Thyroid gland (tissue), 4 donors: ENCODE results near the gene VAMP8. TPM values are rescaled to one million over a fixed set of nuclear protein-coding genes. Genes with fewer than 3 reads are reported as not detected.
"Not testable (repeated sequence)": the region's sequence is repeated elsewhere in the genome, so short reads cannot be mapped to it uniquely, and the experiment has no call there.

ENCODE experiments used
- DNase-seq, 2 donors: peaks; one replicate each; pipeline ENCODE4 v3.0.0-alpha.2; 2019
- H3K27ac ChIP-seq, 3 donors: fragments of 200-600 bp; sonication (generic); 1 replicate in 2 of 3; 2 replicates in 1 of 3; pipeline ENCODE4 v1.5.1; 2016 to 2019; ENCODE audit warnings: mild to moderate bottlenecking in 1 of 3, moderate library complexity in 1 of 3
- H3K27me3 ChIP-seq: fragments of 200-600 bp; sonication (generic); one replicate; pipeline ENCODE4 v1.5.1; 2019
- H3K36me3 ChIP-seq, 2 donors: fragments of 200-600 bp; sonication (generic); one replicate each; pipeline ENCODE4 v1.5.1; 2016 to 2019
- H3K4me1 ChIP-seq, 2 donors: fragments of 200-600 bp; sonication (generic); one replicate each; pipeline ENCODE4 v1.5.1; 2017 to 2019
- H3K4me3 ChIP-seq, 3 donors: fragments of 200-600 bp; sonication (generic); replicated peaks in 1 of 3; 1 replicate in 2 of 3; 2 replicates in 1 of 3; pipeline ENCODE4 v1.5.1; 2016; ENCODE audit warnings: mild to moderate bottlenecking in 1 of 3
- H3K9me3 ChIP-seq: fragments of 200-600 bp; sonication (generic); one replicate; pipeline ENCODE4 v1.5.1; 2017
- CTCF ChIP-seq, 6 experiments: fragments of 200-600 bp in 3 of 6; fragments of 450-650 bp in 3 of 6; sonication (generic) in 3 of 6; IDR thresholded peaks; one replicate each; pipeline ENCODE4 v1.5.1; 2016 to 2019; ENCODE audit warnings: antibody characterized with exemption in 6 of 6, mild to moderate bottlenecking in 2 of 6, inconsistent platforms in 1 of 6, moderate library complexity in 1 of 6
- POLR2A ChIP-seq, 2 donors: fragments of 450-650 bp; IDR thresholded peaks; one replicate each; pipeline ENCODE4 v1.6.1; 2017; ENCODE audit warnings: antibody characterized with exemption in 2 of 2, mild to moderate bottlenecking in 2 of 2, moderate library complexity in 1 of 2
- WGBS, 2 donors: methylation state at CpG; one replicate each; pipeline ENCODE4 v1.1.5; 2017; 5-methylcytosine and 5-hydroxymethylcytosine counted together
- intact Hi-C: fragments of 100-400 bp; cut with DNase I; formaldehyde crosslinking; loops from one replicate; pipeline ENCODE4 v1.15.1; 2023
- total RNA-seq, 4 donors: library from RNA; depleted of rRNA; stranded (reverse); fragments of >200 nt; gene quantifications; one replicate each; pipeline ENCODE4 v1.2.3, GENCODE V29; 2016

Gene VAMP8
- total RNA-seq, 4 donors from 2014 or later = 89.6 to 171 (median 121) TPM

DNA sequence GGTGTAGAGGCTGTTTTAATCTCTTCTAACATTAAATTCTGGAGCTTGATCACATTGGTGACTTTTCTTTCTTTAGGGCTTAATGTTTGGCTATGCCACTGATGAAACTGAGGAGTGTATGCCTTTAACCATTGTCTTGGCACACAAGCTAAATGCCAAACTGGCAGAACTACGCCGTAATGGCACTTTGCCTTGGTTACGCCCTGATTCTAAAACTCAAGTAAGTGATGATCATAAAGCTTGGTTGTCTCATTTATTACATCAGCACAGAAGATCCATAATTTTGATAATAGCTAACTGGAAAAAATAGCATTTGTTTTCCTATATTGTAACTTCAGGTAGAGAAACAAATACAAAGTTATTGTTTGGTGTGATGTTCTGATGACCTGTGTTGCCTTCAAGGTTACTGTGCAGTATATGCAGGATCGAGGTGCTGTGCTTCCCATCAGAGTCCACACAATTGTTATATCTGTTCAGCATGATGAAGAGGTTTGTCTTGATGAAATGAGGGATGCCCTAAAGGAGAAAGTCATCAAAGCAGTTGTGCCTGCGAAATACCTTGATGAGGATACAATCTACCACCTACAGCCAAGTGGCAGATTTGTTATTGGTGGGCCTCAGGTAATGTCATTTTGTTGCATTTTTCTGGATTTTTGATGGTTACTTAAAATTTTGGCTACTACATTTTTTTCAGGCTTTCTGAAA, 35.5 kb upstream of the VAMP8 start:
- H3K9me3 ChIP-seq = no peaks in the 10 kb centered on the region
- 45 to 52% methylated on average over 5 of the region's 5 CpGs for WGBS, 2 donors
- H3K27me3 ChIP-seq = no peaks in the 10 kb centered on the region
- peak overlapping the region; percentile 97 to 100 (median 98) for H3K27ac ChIP-seq
- no peak for TF ChIP-seq POLR2A (IDR thresholded peaks at IDR 0.05)
- TF ChIP-seq CTCF (IDR thresholded peaks at IDR 0.05) = no peak
- peak overlapping the region in 1 of 3 donors; percentile 94 for H3K4me3 ChIP-seq
- peaks cover 31 to 35% of the 10 kb centered on the region in 2 donors for H3K4me1 ChIP-seq
- intact Hi-C loops = loop anchor here (10.0 kb wide), 1 partner anchor 217 kb away; the partner anchor contains the start of gene TGOLN2
- H3K36me3 ChIP-seq = peaks cover 54 to 60% of the 10 kb centered on the region in 2 donors
- DNase-seq = peak; percentile 23 to 39

DNA sequence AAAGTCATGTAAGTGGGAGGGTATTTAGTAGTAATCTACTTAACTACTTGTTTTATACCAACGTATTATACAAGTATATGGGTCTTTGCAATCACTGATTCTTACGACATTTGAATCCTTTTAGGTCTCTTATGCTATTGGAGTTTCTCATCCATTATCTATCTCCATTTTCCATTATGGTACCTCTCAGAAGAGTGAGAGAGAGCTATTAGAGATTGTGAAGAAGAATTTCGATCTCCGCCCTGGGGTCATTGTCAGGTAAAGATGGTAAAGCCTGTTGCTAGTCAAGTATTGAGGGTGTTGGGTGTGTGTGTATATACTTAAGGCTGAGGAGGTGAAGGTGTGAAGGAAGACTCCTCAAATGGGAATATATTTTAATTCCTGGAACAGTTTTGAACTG, 34.6 kb upstream of the VAMP8 start:
- intact Hi-C loops = loop anchor here (10.0 kb wide), 1 partner anchor 218 kb away; the partner anchor contains the start of gene TGOLN2
- peaks cover 25 to 28% of the 10 kb centered on the region in 2 donors for H3K4me1 ChIP-seq
- TF ChIP-seq CTCF (IDR thresholded peaks at IDR 0.05) (no peak), POLR2A (IDR thresholded peaks at IDR 0.05) (no peak)
- WGBS, 2 donors = 85 to 88% methylated on average over 4 of the region's 4 CpGs
- no peaks in the 10 kb centered on the region for H3K27me3 ChIP-seq
- H3K4me3 ChIP-seq = no peak overlapping the region
- peak overlapping the region in 2 of 3 donors; percentile 28 to 100 for H3K27ac ChIP-seq
- peaks cover 54 to 60% of the 10 kb centered on the region in 2 donors for H3K36me3 ChIP-seq
- no peak for DNase-seq
- no peaks in the 10 kb centered on the region for H3K9me3 ChIP-seq

DNA sequence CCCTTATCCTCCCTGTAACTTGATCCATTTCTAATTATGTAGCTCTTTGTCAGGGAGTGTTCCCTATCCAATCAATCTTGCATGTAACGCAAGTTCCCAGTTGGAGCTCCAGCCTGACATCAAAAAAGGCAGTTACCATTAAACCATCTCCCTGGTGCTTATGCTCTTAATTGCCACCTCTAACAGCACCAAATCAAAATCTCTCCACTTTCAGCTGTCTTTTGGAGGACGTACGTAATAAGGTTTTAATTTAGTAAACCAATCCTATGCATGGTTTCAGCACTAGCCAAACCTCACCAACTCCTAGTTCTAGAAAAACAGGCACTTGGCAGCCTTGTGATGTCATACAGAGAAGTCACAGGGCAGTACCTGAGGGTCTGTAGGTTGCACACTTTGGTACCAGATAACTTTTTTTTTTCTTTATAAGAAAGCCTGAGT, 33.1 kb upstream of the VAMP8 start:
- H3K4me3 ChIP-seq, H3K27me3 ChIP-seq, H3K9me3 ChIP-seq, DNase-seq: not testable (repeated sequence)
- Histone ChIP-seq H3K36me3 (peaks cover 54 to 60% of the 10 kb centered on the region in 2 donors), H3K27ac (peak overlapping the region in 1 of 3 donors; percentile 41), H3K4me1 (peaks cover 25 to 28% of the 10 kb centered on the region in 2 donors)
- 83 to 93% methylated on average over 3 of the region's 3 CpGs for WGBS, 2 donors
- intact Hi-C loops = loop anchor here (10.0 kb wide), 1 partner anchor 219 kb away; the partner anchor contains the start of gene TGOLN2

DNA sequence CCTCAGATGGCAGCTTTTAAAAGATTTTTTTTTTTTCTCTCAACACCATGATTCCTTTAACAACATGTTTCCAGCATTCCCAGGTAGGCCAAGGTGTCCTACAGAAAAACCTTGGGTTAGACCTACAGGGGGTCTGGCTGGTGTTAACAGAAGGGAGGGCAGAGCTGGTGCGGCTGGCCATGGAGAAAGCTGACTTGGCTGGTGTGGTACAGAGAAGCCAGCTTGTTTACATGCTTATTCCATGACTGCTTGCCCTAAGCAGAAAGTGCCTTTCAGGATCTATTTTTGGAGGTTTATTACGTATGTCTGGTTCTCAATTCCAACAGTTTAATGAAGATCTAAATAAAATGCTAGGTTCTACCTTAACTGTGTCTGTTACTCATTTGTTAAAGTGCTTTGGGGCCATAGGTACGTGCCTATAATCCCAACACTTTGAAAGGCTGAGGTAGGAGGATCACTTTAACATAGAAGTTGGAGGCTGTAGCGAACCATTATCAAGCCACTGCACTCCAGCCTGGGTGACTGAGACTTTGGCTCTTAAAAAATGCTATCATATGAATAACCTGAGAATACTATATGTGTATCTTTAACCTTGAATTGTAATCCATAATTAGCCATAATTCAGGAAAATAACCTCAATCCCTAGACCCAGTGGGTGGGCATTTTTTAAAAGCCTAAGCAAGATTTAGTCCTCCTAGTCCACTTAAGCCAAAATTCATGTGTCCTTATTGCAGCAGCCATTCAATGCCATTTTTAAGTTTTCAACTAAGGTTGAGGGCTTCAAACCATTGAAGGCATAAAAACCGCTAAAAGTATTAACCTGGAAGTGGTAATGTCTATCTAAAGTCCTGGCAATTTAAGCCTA, 32.2 kb upstream of the VAMP8 start:
- not testable (repeated sequence) for H3K4me3 ChIP-seq, DNase-seq, H3K27me3 ChIP-seq, H3K9me3 ChIP-seq
- Histone ChIP-seq H3K36me3 (peaks cover 56 to 58% of the 10 kb centered on the region in 2 donors), H3K27ac (peak overlapping the region in 1 of 3 donors; percentile 41), H3K4me1 (peaks cover 25 to 28% of the 10 kb centered on the region in 2 donors)
- intact Hi-C loops = loop anchor here (5.0 to 10.0 kb wide), 2 partner anchors 113 to 220 kb away; partner anchors contain the start of gene TGOLN2
- WGBS, 2 donors = 91 to 97% methylated on average over 5 of the region's 5 CpGs

DNA sequence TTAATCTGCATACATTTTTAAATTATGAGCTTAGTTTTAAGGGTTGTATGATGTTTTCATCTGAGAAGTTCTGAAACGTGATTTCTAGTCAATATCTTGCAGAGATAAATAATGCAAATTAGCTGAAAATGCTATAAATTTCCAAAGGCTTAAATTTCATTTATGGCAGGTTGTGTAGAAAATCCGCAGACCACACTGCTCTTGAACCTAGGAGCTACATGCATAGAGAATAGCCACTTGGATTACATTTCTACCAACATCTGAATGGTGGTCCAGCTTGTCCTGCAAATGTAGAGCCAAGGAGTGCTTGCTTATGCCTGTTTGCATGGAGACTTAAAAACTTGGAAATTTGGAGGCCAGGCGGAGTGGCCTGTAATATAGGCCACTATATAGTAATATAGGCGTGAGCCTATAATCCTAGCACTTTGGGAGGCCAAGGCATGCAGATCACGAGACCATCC, 31.6 kb upstream of the VAMP8 start:
- H3K4me1 ChIP-seq = peaks cover 25 to 27% of the 10 kb centered on the region in 2 donors
- H3K4me3 ChIP-seq = no peak overlapping the region
- TF ChIP-seq CTCF (IDR thresholded peaks at IDR 0.05) (no peak), POLR2A (IDR thresholded peaks at IDR 0.05) (no peak)
- H3K27ac ChIP-seq = no peak overlapping the region
- no peaks in the 10 kb centered on the region for H3K27me3 ChIP-seq
- no peak for DNase-seq
- intact Hi-C loops = loop anchor here (5.0 to 10.0 kb wide), 2 partner anchors 114 to 221 kb away; partner anchors contain the start of gene TGOLN2
- no peaks in the 10 kb centered on the region for H3K9me3 ChIP-seq
- WGBS, 2 donors = 84 to 95% methylated on average over 5 of the region's 5 CpGs
- H3K36me3 ChIP-seq = peaks cover 63 to 64% of the 10 kb centered on the region in 2 donors
